ENCODE data around the gene SNX20. TPM values are rescaled to one million over a fixed set of nuclear protein-coding genes. Genes with fewer than 3 reads are reported as not detected.

Gene SNX20
- total RNA-seq, 1 donor from 2014 or later: not detected

DNA sequence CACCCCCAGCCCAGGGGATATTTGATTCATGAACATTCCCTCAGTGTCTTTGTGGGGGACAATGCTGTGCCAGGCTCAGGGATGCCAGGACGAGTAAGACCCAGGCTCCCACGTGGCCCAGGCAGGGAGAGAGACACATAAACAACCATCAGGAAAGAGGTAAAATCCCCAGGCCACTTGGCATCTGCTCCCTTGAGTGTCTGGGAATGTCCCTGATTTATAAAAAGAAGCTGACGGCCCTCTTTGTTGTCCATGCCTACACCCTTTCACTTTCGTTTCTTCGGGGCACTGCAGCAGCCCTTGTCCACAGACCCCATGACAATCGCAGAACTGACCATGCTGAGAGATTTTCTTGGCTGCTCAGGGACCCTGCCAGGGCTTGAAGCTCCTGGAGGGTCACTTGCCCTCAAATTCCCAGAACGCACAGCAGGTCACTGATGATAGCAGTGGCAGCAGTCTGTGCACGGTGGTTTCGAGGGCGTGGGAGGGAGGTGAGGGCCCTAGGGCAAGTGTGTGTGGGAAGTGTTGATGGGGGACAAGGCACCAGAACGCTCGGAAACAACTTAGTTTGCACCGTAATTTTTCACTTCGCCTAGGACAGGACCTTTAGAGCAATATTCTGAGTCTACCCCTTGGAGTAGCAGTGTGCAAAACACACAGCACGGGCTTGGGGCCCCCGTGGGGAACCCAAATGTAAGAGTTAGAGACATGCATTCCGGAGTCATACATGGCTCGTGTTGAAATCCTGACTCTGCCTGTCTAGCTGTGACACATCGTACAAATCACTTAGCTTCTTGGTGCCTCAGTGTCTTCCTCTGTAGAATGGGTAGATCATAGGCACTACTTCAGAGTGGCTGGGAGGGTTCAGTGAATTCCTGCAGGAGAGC lies 17.0 kb upstream of the SNX20 start:
- no peaks in the 10 kb centered on the region for H3K36me3 ChIP-seq (ENCODE audit: insufficient read depth, low read length)
- peak overlapping the region; percentile 86 for H2AFZ ChIP-seq (ENCODE audit: low read depth, low read length)
- H3K27me3 Mint-ChIP-seq (ENCODE audit: low read depth, unreplicated experiment): peaks cover 25% of the 10 kb centered on the region
- TF ChIP-seq EZH2 (IDR thresholded peaks at IDR 0.05; ENCODE audit: insufficient read depth, low read length): no peak
- TF ChIP-seq, protein P1, sequence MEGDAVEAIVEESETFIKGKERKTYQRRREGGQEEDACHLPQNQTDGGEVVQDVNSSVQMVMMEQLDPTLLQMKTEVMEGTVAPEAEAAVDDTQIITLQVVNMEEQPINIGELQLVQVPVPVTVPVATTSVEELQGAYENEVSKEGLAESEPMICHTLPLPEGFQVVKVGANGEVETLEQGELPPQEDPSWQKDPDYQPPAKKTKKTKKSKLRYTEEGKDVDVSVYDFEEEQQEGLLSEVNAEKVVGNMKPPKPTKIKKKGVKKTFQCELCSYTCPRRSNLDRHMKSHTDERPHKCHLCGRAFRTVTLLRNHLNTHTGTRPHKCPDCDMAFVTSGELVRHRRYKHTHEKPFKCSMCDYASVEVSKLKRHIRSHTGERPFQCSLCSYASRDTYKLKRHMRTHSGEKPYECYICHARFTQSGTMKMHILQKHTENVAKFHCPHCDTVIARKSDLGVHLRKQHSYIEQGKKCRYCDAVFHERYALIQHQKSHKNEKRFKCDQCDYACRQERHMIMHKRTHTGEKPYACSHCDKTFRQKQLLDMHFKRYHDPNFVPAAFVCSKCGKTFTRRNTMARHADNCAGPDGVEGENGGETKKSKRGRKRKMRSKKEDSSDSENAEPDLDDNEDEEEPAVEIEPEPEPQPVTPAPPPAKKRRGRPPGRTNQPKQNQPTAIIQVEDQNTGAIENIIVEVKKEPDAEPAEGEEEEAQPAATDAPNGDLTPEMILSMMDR (IDR thresholded peaks at IDR 0.05; ENCODE audit: insufficient read depth, low read depth, low read length): no peak
- no peaks in the 10 kb centered on the region for H4K20me1 ChIP-seq (ENCODE audit: insufficient read depth, low read length)
- no peaks in the 10 kb centered on the region for H3K9me3 ChIP-seq (ENCODE audit: insufficient read depth, low read depth, low read length)
- H3K4me3 ChIP-seq (ENCODE audit: insufficient read depth, low read depth, low read length): peak overlapping the region; percentile 32
- FAIRE-seq (no peak), DNase-seq (ENCODE audit: low read depth) (peak; percentile 34)
- no peaks in the 10 kb centered on the region for H3K79me2 ChIP-seq (ENCODE audit: insufficient read depth, low read length)
- H3K4me3 Mint-ChIP-seq (ENCODE audit: unreplicated experiment): no peak overlapping the region
- no peak overlapping the region for H3K27ac Mint-ChIP-seq (ENCODE audit: unreplicated experiment)
- H3K4me2 ChIP-seq (ENCODE audit: low read length): peak overlapping the region; percentile 82
- peaks cover 5% of the 10 kb centered on the region for H3K27me3 ChIP-seq (ENCODE audit: insufficient read depth, low read length)
- peaks cover 4% of the 10 kb centered on the region for H3K9me3 Mint-ChIP-seq (ENCODE audit: unreplicated experiment)
- H3K4me1 ChIP-seq (ENCODE audit: insufficient read depth, low read length): no peaks in the 10 kb centered on the region
- H3K27ac ChIP-seq (ENCODE audit: low read depth, low read length): no peak overlapping the region
- H3K36me3 Mint-ChIP-seq (ENCODE audit: low read depth, unreplicated experiment): no peaks in the 10 kb centered on the region
- H3K9ac ChIP-seq (ENCODE audit: low read length): peak overlapping the region; percentile 52
- H3K4me1 Mint-ChIP-seq (ENCODE audit: low read depth, unreplicated experiment): peaks cover 9% of the 10 kb centered on the region

DNA sequence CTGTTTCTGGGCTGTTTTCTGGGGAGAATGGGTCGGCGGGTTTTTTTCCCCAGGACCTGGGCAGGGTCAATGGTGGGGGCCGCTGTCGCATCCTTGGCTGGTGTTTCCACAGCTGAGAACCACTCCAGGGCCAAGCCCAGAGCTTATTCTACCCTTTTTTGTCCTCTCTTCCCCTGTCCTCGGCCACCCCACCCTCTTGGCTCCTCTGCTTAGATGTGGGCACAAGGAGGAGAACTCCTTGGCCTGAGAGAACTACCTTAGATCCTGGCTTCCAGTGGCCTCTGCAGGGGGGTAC lies 16.3 kb upstream of the SNX20 start:
- Mint-ChIP-seq H3K9me3 (ENCODE audit: unreplicated experiment) (peaks cover 4% of the 10 kb centered on the region), H3K4me3 (ENCODE audit: unreplicated experiment) (no peak overlapping the region), H3K4me1 (ENCODE audit: low read depth, unreplicated experiment) (peaks cover 6% of the 10 kb centered on the region), H3K27ac (ENCODE audit: unreplicated experiment) (peak overlapping the region; percentile 34), H3K36me3 (ENCODE audit: low read depth, unreplicated experiment) (no peaks in the 10 kb centered on the region), H3K27me3 (ENCODE audit: low read depth, unreplicated experiment) (peaks cover 31% of the 10 kb centered on the region)
- no peak for DNase-seq (ENCODE audit: low read depth)
- Histone ChIP-seq H3K36me3 (ENCODE audit: insufficient read depth, low read length) (no peaks in the 10 kb centered on the region), H3K9ac (ENCODE audit: low read length) (no peak overlapping the region), H2AFZ (ENCODE audit: low read depth, low read length) (peak overlapping the region; percentile 86), H3K27ac (ENCODE audit: low read depth, low read length) (no peak overlapping the region), H3K4me1 (ENCODE audit: insufficient read depth, low read length) (no peaks in the 10 kb centered on the region), H4K20me1 (ENCODE audit: insufficient read depth, low read length) (no peaks in the 10 kb centered on the region), H3K9me3 (ENCODE audit: insufficient read depth, low read depth, low read length) (no peaks in the 10 kb centered on the region), H3K79me2 (ENCODE audit: insufficient read depth, low read length) (no peaks in the 10 kb centered on the region), H3K4me2 (ENCODE audit: low read length) (peak overlapping the region; percentile 82), H3K4me3 (ENCODE audit: insufficient read depth, low read depth, low read length) (no peak overlapping the region), H3K27me3 (ENCODE audit: insufficient read depth, low read length) (peaks cover 5% of the 10 kb centered on the region)
- no peak for TF ChIP-seq EZH2 (IDR thresholded peaks at IDR 0.05; ENCODE audit: insufficient read depth, low read length)
- TF ChIP-seq, protein P1 (IDR thresholded peaks at IDR 0.05; ENCODE audit: insufficient read depth, low read depth, low read length): no peak
- FAIRE-seq: no peak

Measured in astrocyte (in vitro differentiated cells and primary cell).